GOT3 (cell line): ENCODE results near the gene PTTG2.
"Not testable (repeated sequence)": the region's sequence is repeated elsewhere in the genome, so short reads cannot be mapped to it uniquely, and the experiment has no call there.

Experiments
- DNase-seq: peaks from one replicate; lab custom pipeline; 2025; ENCODE audit warnings: mixed read lengths; lab: John Stamatoyannopoulos, UW

PTTG2 gene

GRCh38 chr4:37960098-37960497, at the start of gene PTTG2:
PTTG2 (plus strand) TSS chr4:37960398; CDS start chr4:37960435, 37 bp downstream.
- DNase-seq = no peak

DNA sequence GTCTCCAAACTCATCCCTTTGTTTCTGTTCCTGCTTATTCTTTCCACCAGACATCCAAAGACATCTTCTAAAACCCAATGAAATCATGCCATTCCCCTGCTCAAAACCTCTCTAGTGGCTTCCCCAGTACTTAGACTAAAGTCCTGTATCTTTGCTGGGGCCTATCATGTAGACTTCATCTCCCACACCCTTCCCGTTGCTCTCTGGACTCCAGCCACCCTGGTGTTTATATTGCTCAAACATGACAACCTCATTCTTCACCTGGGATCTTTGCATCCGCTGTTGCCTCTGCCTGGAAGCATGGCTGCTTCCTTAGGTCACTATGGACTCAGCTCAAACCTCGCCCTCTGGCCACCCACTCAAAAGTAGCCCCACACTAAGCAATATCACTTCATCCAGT, 45.7 kb upstream of the PTTG2 start:
- DNase-seq = no peak

DNA sequence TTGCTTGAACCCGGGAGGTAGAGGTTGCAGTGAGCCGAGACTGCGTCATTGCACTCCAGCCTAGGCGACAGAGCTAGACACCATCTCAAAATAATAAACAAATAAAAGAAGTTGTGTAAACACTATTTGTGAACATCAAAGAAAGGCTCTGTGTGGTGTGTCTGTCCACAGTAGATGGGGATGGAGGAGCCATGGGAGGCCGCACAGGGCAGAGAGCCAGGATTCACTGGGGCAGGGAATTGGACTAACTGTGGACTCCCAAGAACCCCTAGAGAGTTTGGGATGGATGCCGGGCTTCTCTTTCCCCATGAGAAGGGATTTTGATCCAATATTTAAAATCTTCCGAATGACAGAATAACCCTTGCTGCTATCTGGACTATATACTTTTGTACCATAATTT, 42.8 kb upstream of the PTTG2 start:
- no peak for DNase-seq

DNA sequence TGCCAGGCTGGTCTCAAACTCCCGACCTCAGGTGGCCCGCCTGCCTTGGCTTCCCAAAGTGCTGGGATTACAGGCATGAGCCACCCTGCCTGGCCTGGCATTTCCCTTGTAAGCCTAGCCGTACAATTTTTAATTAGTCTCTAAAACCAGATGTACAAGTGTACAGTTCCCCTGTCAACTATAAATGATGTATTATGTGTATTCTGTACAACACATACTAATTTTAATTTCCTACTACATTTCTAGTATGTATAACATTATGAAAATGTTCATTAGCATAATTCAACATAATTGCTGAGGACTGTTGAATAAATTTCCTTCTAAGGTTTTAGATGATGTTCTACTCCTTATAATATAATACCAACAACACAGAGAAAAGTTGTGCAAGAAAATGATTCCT, 41.5 kb upstream of the PTTG2 start:
- no peak for DNase-seq

GRCh38 chr4:37922328-37922727, 37.9 kb upstream of the PTTG2 start:
- DNase-seq = no peak

- DNase-seq = not testable (repeated sequence)
These were observed 37.1 kb upstream of the PTTG2 start for GRCh38 chr4:37923089-37923488.

GRCh38 chr4:37924946-37925345, 35.3 kb upstream of the PTTG2 start:
- DNase-seq = no peak

DNA sequence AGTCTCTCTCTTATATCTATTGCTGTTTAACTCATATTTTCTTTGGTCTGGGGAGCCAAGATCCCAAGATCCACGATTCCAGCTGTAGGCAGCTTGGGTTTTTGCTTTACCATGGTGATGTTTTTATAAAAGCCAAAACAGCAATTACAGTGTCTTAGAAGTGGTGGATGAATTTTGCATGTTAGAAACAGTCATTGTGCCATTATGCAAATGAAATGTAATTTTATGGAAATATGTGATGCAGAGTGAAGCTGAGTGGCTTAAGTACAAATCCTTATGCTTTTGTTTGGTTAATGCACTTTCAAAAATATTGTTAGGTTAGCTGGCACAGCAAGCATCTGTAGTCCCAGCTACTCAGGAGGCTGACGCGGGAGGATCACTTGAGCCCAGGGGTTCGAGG, 32.8 kb upstream of the PTTG2 start:
- DNase-seq = no peak

GRCh38 chr4:37928426-37929416, 31.5 kb upstream of the PTTG2 start:
- DNase-seq = no peak

- no peak for DNase-seq
These were observed 26.1 kb upstream of the PTTG2 start for GRCh38 chr4:37934096-37934495.

DNA sequence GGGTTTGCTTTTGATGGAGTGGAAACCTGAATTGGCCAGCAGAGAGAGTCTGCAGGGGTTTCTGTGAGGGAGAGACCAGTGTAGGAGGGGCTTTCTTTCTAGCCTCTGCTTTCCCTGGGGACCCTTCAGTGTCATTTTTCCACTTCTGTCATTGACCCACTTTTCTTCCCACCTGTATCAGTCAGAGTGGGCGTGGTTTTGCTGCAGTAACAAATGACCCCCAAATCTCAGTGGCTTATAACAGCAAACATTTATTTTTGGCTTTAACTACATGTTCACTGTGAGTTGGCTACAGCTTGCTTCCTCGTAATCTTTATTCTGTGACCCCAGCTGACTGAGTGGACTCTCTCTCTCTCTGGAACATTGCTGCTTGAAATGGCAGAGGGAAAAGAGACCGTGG, 25.6 kb upstream of the PTTG2 start:
- DNase-seq = no peak

- DNase-seq = no peak
These were observed 25.2 kb upstream of the PTTG2 start for GRCh38 chr4:37935026-37935425.

DNA sequence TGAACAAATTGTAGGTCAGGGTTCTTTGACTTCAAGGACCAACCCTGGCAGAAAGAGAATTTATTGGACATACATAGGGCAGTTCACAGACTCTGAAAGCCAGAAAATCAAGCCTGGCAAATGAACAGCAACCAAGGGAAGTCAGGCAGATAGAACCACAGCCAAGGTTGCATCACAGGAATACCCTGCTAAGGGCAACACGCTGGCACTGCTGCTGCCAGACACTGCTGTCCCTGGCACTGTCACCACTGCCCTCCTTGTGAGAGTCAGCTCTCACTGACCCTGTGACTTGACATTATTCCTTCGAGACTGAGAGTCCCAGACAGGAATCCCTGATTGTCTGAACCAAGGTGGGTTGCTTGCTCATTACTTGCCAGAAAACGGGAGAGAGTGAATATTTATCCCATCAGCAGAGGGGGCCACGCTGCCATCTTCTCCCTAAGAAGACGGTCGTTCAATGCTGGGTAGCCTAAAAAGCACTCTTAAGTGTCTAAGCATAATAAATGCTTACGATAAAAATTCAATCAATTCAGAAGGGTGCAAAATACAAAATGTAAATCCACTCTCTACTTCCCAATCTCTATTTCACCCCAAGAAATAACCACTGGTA, 23.2 kb upstream of the PTTG2 start:
- no peak for DNase-seq

DNA sequence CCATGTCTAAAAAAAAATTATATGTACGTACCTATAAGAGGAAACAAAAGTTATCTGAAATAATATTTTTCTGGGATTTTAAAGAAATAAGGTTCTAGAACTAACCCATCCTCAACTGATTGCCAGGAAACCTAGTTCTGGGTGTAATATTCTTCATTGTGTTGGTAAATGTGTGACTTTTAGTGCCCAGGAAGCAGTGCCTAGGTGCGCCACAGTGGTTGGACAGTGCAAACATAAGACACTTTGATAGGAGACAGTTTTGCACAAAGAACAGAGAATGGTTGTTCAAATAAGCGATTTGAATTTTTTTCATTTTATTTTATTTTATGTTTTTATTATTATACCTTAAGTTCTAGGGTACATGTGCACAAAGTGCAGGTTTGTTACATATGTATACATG, 22.0 kb upstream of the PTTG2 start:
- DNase-seq = no peak

DNA sequence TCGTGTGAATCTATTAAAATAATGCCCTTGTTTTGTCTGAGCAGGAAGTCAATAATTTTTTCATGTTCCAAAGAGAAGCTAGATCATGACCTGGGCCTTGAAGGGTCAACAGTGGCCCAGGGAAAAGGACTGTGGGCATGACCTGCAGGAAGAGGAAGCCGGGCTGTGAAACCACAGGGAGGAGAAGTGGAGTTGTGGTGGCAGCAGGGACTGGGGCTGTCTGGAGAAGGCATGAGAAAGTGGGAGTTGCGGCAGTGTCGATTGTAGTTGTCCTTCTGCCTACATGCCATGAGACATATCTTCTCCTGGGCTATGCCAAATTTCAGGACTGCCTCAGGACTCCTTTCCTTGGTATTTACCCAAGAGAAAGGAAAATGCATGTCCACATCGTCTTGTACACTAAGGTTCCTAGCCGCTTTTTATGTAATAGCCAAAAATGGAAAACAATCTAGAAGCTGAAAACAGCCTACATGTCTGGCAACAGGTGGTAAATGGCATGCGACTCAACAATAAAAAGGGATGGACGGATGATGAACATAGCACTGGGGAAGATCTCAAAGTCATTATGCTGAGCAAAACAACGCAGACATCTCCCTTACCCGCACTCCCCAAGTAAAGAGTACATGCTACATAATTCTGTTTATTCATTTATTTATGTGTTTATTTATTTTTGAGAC, 13.6 kb upstream of the PTTG2 start:
- no peak for DNase-seq

DNA sequence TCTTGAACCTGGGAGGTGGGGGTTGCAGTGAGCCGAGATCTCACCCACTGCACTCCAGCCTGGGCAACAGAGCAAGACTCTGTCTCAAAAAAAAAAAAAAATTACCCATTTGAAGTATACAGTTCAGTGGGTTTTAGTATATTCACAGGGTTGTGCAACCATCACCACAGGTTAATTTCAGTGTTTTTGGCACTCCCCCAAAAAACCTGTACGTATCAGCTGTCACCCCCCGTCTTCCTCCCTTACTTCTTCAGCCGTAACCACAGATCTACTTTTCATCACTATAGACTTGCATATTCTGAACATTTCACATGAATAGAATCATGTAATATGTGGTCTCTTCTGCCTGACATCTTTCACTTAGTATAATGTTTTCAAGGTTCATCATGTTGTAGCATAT, 11.7 kb upstream of the PTTG2 start:
- no peak for DNase-seq

GRCh38 chr4:37949636-37950426, 10.4 kb upstream of the PTTG2 start:
- no peak for DNase-seq

GRCh38 chr4:37951461-37952352, 8.5 kb upstream of the PTTG2 start:
- no peak for DNase-seq

- DNase-seq = no peak
These were observed 7.0 kb upstream of the PTTG2 start for GRCh38 chr4:37953156-37953555.

DNA sequence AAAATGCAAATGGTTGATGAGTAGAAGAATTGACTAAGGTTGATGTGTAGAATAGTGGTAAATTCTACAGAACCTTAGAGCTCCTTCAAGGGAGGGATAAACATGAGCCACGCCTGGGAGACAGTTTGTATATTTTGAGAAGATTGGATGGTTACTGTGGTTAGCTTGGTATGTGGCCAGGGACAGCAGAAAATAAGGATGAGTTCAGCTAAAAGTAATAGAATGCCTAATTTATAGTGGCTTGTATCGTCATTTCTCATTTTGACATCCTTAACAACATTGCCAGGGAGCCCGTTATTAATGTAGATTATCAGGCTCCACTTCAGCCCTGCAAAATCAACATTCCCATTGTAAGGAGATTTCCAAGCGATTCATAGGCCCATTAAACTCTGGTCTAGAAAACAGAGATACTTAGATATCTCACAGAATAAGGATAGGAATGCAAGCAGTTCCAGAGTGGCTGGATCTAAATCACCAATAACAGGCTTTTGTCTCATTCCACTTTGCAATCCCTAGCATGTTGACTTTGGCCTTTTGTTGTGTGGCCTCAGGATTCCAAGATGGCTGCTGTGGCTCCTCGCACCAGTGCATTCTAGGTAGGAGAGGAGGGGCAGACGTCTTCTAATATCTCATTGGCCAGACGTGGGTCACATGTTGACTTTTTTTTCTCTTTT, 6.4 kb upstream of the PTTG2 start:
- no peak for DNase-seq
